ENCODE results near the gene OMA1. TPM values are rescaled to one million over a fixed set of nuclear protein-coding genes. Genes with fewer than 3 reads are reported as not detected.
A peak's percentile ranks its signal among the peaks of the same experiment; 100 is the strongest.

The OMA1 gene
- 9.2 and 12.1 TPM in 2 replicates for total RNA-seq
- long read RNA-seq, partial matches to known transcripts = 2 of 44 reads
- long read RNA-seq, other reads (novel, unspliced or antisense) = 42 of 44 reads

GRCh38 chr1:58546520-58547308, at the start of gene OMA1:
Gene OMA1 (minus strand): TSS chr1:58546726. CDS start chr1:58539294, 7,432 bp downstream.
- no peaks in the 10 kb centered on the region for H3K36me3 Mint-ChIP-seq (ENCODE audit: unreplicated experiment)
- TF ChIP-seq, protein P1, sequence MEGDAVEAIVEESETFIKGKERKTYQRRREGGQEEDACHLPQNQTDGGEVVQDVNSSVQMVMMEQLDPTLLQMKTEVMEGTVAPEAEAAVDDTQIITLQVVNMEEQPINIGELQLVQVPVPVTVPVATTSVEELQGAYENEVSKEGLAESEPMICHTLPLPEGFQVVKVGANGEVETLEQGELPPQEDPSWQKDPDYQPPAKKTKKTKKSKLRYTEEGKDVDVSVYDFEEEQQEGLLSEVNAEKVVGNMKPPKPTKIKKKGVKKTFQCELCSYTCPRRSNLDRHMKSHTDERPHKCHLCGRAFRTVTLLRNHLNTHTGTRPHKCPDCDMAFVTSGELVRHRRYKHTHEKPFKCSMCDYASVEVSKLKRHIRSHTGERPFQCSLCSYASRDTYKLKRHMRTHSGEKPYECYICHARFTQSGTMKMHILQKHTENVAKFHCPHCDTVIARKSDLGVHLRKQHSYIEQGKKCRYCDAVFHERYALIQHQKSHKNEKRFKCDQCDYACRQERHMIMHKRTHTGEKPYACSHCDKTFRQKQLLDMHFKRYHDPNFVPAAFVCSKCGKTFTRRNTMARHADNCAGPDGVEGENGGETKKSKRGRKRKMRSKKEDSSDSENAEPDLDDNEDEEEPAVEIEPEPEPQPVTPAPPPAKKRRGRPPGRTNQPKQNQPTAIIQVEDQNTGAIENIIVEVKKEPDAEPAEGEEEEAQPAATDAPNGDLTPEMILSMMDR (IDR thresholded peaks at IDR 0.05) = peak; percentile 98
- peaks cover 14% of the 10 kb centered on the region for H3K27me3 Mint-ChIP-seq (ENCODE audit: unreplicated experiment)
- H3K4me3 Mint-ChIP-seq (ENCODE audit: unreplicated experiment) = peak within 1 kb of the TSS; percentile 87
- peak within 1 kb of the TSS; percentile 98 for H3K27ac Mint-ChIP-seq (ENCODE audit: unreplicated experiment)
- peaks cover 14% of the 10 kb centered on the region for H3K4me1 Mint-ChIP-seq (ENCODE audit: unreplicated experiment)
- H3K9me3 Mint-ChIP-seq (ENCODE audit: unreplicated experiment) = no peaks in the 10 kb centered on the region
- peak; percentile 99 for DNase-seq (ENCODE audit: extremely low spot score, unreplicated experiment)

DNA sequence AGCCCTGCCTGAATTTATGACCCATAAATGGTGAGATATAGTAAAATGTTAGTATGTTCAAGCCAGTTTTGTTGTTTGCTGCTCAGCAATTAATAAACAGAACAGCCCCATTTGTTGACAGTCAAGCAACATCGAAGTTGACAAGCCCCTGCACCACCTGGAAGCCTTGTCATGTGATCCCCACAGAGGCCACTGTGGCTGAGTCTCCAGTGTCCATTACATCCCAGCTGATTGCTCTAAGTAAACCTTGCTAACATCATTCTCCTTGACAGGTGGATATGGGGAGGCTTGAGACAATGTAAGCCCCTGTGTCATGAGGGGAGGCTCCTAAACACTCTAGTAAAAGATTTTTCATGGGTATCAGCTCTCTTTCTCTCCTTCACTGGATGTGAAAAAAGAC, 48.0 kb upstream of the OMA1 start:
- TF ChIP-seq, protein P1 (IDR thresholded peaks at IDR 0.05) = no peak
- Mint-ChIP-seq H3K27ac (ENCODE audit: unreplicated experiment) (no peak overlapping the region), H3K4me1 (ENCODE audit: unreplicated experiment) (peaks cover 12% of the 10 kb centered on the region), H3K27me3 (ENCODE audit: unreplicated experiment) (peaks cover 28% of the 10 kb centered on the region), H3K4me3 (ENCODE audit: unreplicated experiment) (no peak overlapping the region), H3K9me3 (ENCODE audit: unreplicated experiment) (no peaks in the 10 kb centered on the region), H3K36me3 (ENCODE audit: unreplicated experiment) (no peaks in the 10 kb centered on the region)
- DNase-seq (ENCODE audit: extremely low spot score, unreplicated experiment) = no peak

GRCh38 chr1:58592522-58593134, 46.1 kb upstream of the OMA1 start:
- Mint-ChIP-seq H3K4me1 (ENCODE audit: unreplicated experiment) (peaks cover 12% of the 10 kb centered on the region), H3K4me3 (ENCODE audit: unreplicated experiment) (no peak overlapping the region), H3K36me3 (ENCODE audit: unreplicated experiment) (no peaks in the 10 kb centered on the region), H3K27ac (ENCODE audit: unreplicated experiment) (no peak overlapping the region), H3K27me3 (ENCODE audit: unreplicated experiment) (peaks cover 15% of the 10 kb centered on the region), H3K9me3 (ENCODE audit: unreplicated experiment) (no peaks in the 10 kb centered on the region)
- no peak for DNase-seq (ENCODE audit: extremely low spot score, unreplicated experiment)
- TF ChIP-seq, protein P1 (IDR thresholded peaks at IDR 0.05) = no peak

DNA sequence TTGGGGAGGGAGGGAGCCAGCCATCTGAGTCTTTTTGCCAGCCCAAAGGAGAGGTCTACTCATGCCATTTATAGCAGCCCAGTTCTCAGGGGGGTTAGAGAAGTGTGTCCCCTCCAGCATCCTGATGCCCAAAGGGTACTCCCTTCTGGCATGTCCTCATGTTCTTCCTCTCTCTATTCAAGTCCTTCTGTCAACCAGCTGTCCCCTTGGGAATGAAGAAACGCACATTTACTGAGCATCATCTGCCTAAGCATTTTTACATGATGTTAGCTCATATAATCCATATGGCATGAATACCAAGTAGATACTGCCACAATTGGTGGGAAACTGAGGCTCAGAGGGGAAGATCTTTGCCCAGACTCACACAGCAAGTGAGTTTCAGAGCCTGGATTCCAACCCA, 45.3 kb upstream of the OMA1 start:
- Mint-ChIP-seq H3K4me1 (ENCODE audit: unreplicated experiment) (peaks cover 12% of the 10 kb centered on the region), H3K27me3 (ENCODE audit: unreplicated experiment) (peaks cover 13% of the 10 kb centered on the region), H3K27ac (ENCODE audit: unreplicated experiment) (no peak overlapping the region), H3K4me3 (ENCODE audit: unreplicated experiment) (no peak overlapping the region), H3K9me3 (ENCODE audit: unreplicated experiment) (no peaks in the 10 kb centered on the region), H3K36me3 (ENCODE audit: unreplicated experiment) (no peaks in the 10 kb centered on the region)
- no peak for DNase-seq (ENCODE audit: extremely low spot score, unreplicated experiment)
- TF ChIP-seq, protein P1 (IDR thresholded peaks at IDR 0.05) = no peak

- H3K27me3 Mint-ChIP-seq (ENCODE audit: unreplicated experiment) = peaks cover 17% of the 10 kb centered on the region
- TF ChIP-seq, protein P1 (IDR thresholded peaks at IDR 0.05) = no peak
- H3K9me3 Mint-ChIP-seq (ENCODE audit: unreplicated experiment) = no peaks in the 10 kb centered on the region
- H3K27ac Mint-ChIP-seq (ENCODE audit: unreplicated experiment) = no peak overlapping the region
- no peaks in the 10 kb centered on the region for H3K36me3 Mint-ChIP-seq (ENCODE audit: unreplicated experiment)
- DNase-seq (ENCODE audit: extremely low spot score, unreplicated experiment) = no peak
- H3K4me3 Mint-ChIP-seq (ENCODE audit: unreplicated experiment) = no peak overlapping the region
- peaks cover 19% of the 10 kb centered on the region for H3K4me1 Mint-ChIP-seq (ENCODE audit: unreplicated experiment)
These were observed 43.5 kb upstream of the OMA1 start for GRCh38 chr1:58590019-58590418.

Data from osteocyte (in vitro differentiated cells).